Uterus (tissue), 4 donors: ENCODE results near the gene LDLRAD4. TPM values are rescaled to one million over a fixed set of nuclear protein-coding genes. Genes with fewer than 3 reads are reported as not detected.

Source experiments
- DNase-seq, 2 donors: peaks; one replicate each; pipeline ENCODE4 v3.0.0-alpha.2; 2019 to 2020
- H3K27ac ChIP-seq, 2 donors: fragments of 200-600 bp; sonication (generic); 1 replicate in 1 of 2; 2 replicates in 1 of 2; pipeline ENCODE4 v1.5.1; 2016 to 2018
- H3K27me3 ChIP-seq, 2 donors: fragments of 200-600 bp; sonication (generic); one replicate each; pipeline ENCODE4 v1.5.1; 2018 to 2019; ENCODE audit warnings: control low read depth in 1 of 2
- H3K36me3 ChIP-seq, 2 donors: fragments of 200-600 bp; sonication (generic); one replicate each; pipeline ENCODE4 v1.5.1; 2019; ENCODE audit warnings: control low read depth in 1 of 2
- H3K4me1 ChIP-seq, 2 donors: fragments of 200-600 bp; sonication (generic); one replicate each; pipeline ENCODE4 v1.5.1; 2018 to 2019; ENCODE audit warnings: control low read depth in 1 of 2
- H3K4me3 ChIP-seq, 2 donors: fragments of 200-600 bp; sonication (generic); 1 replicate in 1 of 2; 2 replicates in 1 of 2; pipeline ENCODE4 v1.5.1; 2018 to 2019; ENCODE audit warnings: mild to moderate bottlenecking in 1 of 2
- H3K9me3 ChIP-seq, 2 donors: fragments of 200-600 bp; sonication (generic); one replicate each; pipeline ENCODE4 v1.5.1; 2019; ENCODE audit warnings: control low read depth in 1 of 2
- POLR2A ChIP-seq, 2 donors: fragments of 450-650 bp; IDR thresholded peaks; one replicate each; pipeline ENCODE4 v1.6.1; 2016; ENCODE audit warnings: antibody characterized with exemption in 2 of 2, mild to moderate bottlenecking in 1 of 2, moderate library complexity in 1 of 2
- intact Hi-C: fragments of 100-400 bp; cut with DNase I; formaldehyde crosslinking; loops from one replicate; pipeline ENCODE4 v1.15.1; 2023; ENCODE audit warnings: low total_unique reads
- total RNA-seq, 4 donors: library from RNA; depleted of rRNA in 3 of 4; stranded (reverse); fragments of >200 nt in 3 of 4; gene quantifications; one replicate each; pipeline versions ENCODE4 v1.1.0 to v1.2.4, GENCODE V29; 2014 to 2023
- TF ChIP-seq, protein P1 (sequence below), 4 experiments: fragments of 200-600 bp in 2 of 4; fragments of 450-650 bp in 2 of 4; sonication (generic) in 2 of 4; IDR thresholded peaks; one replicate each; pipeline ENCODE4 v1.5.1; 2016 to 2019; ENCODE audit warnings: antibody characterized with exemption in 4 of 4, mild to moderate bottlenecking in 2 of 4, moderate library complexity in 1 of 4
- donor health status: DM: yes; HTN: yes; CAD: no.

Gene LDLRAD4
- total RNA-seq, 4 donors from 2014 or later = 23.8 to 82.2 (median 39.3) TPM

- no peak for DNase-seq
- H3K4me1 ChIP-seq = no peaks in the 10 kb centered on the region
- no peak overlapping the region for H3K4me3 ChIP-seq
- H3K27ac ChIP-seq = no peak overlapping the region
- H3K36me3 ChIP-seq = no peaks in the 10 kb centered on the region
- no peak for TF ChIP-seq POLR2A (IDR thresholded peaks at IDR 0.05)
- TF ChIP-seq, protein P1, sequence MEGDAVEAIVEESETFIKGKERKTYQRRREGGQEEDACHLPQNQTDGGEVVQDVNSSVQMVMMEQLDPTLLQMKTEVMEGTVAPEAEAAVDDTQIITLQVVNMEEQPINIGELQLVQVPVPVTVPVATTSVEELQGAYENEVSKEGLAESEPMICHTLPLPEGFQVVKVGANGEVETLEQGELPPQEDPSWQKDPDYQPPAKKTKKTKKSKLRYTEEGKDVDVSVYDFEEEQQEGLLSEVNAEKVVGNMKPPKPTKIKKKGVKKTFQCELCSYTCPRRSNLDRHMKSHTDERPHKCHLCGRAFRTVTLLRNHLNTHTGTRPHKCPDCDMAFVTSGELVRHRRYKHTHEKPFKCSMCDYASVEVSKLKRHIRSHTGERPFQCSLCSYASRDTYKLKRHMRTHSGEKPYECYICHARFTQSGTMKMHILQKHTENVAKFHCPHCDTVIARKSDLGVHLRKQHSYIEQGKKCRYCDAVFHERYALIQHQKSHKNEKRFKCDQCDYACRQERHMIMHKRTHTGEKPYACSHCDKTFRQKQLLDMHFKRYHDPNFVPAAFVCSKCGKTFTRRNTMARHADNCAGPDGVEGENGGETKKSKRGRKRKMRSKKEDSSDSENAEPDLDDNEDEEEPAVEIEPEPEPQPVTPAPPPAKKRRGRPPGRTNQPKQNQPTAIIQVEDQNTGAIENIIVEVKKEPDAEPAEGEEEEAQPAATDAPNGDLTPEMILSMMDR (IDR thresholded peaks at IDR 0.05) = no peak
- H3K9me3 ChIP-seq = no peaks in the 10 kb centered on the region
- no peaks in the 10 kb centered on the region for H3K27me3 ChIP-seq
- intact Hi-C loops = no loop called here
Observed at GRCh38 chr18:13291745-13292447, 73.3 kb downstream of the LDLRAD4 start.

GRCh38 chr18:13292736-13293135, 74.2 kb downstream of the LDLRAD4 start:
- Histone ChIP-seq H3K4me3 (no peak overlapping the region), H3K9me3 (no peaks in the 10 kb centered on the region), H3K27me3 (no peaks in the 10 kb centered on the region), H3K36me3 (no peaks in the 10 kb centered on the region), H3K4me1 (no peaks in the 10 kb centered on the region), H3K27ac (no peak overlapping the region)
- intact Hi-C loops = no loop called here
- DNase-seq = no peak
- TF ChIP-seq POLR2A (IDR thresholded peaks at IDR 0.05) = no peak
- TF ChIP-seq, protein P1 (IDR thresholded peaks at IDR 0.05) = no peak

DNA sequence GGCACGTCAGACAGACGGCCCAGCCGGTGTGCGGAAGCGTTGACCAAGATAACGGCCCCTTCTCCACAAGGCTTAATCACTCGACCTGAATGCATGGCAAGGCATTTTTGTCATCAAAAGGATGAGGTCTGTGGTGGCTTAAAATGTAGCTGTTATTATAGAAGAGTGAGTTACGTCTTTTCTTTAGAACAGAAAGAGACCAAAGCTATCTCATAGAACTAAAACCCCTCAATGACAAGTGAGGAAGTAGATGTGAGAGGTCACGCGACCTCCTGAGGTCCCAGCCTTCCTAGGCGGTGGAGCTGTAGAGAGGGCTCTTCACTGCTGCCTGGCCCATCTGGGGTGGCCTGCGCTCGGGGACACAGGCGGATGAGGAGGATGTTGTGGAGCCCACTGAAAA, 75.7 kb downstream of the LDLRAD4 start:
- intact Hi-C loops = no loop called here
- Histone ChIP-seq H3K27me3 (no peaks in the 10 kb centered on the region), H3K9me3 (no peaks in the 10 kb centered on the region), H3K4me1 (no peaks in the 10 kb centered on the region), H3K27ac (no peak overlapping the region), H3K36me3 (no peaks in the 10 kb centered on the region), H3K4me3 (no peak overlapping the region)
- no peak for DNase-seq
- TF ChIP-seq, protein P1 (IDR thresholded peaks at IDR 0.05) = no peak
- no peak for TF ChIP-seq POLR2A (IDR thresholded peaks at IDR 0.05)

DNA sequence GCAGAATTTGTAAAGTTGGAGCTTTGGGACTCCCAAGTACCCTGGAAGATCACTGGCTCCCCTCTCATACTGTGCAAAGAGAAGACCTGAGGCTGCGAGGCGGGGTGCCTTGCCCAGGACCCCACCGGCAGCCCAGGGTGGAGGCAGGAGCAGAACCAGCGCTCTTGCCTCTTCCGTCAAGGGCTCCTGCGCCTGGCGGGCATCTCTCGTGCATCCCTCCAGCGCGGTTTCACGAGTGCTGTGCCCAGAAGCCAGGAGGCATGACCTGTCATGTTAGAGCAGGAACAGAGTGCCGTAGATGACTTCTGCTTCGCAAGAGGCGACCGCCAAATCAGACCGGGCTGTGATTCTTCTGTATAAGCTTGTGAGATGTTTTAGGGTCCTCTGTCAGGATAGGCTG, 77.3 kb downstream of the LDLRAD4 start:
- no peaks in the 10 kb centered on the region for H3K27me3 ChIP-seq

More for the DNA sequence above, 77.3 kb downstream of the LDLRAD4 start:
- Histone ChIP-seq H3K36me3 (no peaks in the 10 kb centered on the region), H3K4me3 (no peak overlapping the region), H3K4me1 (no peaks in the 10 kb centered on the region), H3K9me3 (no peaks in the 10 kb centered on the region), H3K27ac (no peak overlapping the region)
- no peak for TF ChIP-seq POLR2A (IDR thresholded peaks at IDR 0.05)
- TF ChIP-seq, protein P1 (IDR thresholded peaks at IDR 0.05) = no peak
- no peak for DNase-seq
- intact Hi-C loops = no loop called here
